Testis (tissue), 3 donors: ENCODE measurements around the gene IFT27. TPM values are rescaled to one million over a fixed set of nuclear protein-coding genes. Genes with fewer than 3 reads are reported as not detected.

Source experiments
- DNase-seq: peaks from one replicate; pipeline ENCODE4 v3.0.0-alpha.2; 2019
- H3K27ac ChIP-seq, 2 donors: fragments of 200-600 bp; sonication (generic); one replicate each; pipeline ENCODE4 v1.5.1; 2019
- H3K27me3 ChIP-seq: fragments of 200-600 bp; sonication (generic); one replicate; pipeline ENCODE4 v1.5.1; 2019
- H3K36me3 ChIP-seq: fragments of 200-600 bp; sonication (generic); one replicate; pipeline ENCODE4 v1.5.1; 2017; ENCODE audit warnings: low read depth; ENCODE audit errors: missing control alignments
- H3K4me1 ChIP-seq: fragments of 200-600 bp; sonication (generic); one replicate; pipeline ENCODE4 v1.5.1; 2019
- H3K4me3 ChIP-seq, 2 donors: fragments of 200-600 bp; sonication (generic); one replicate each; pipeline ENCODE4 v1.5.1; 2017 to 2019
- H3K9me3 ChIP-seq: fragments of 200-600 bp; sonication (generic); one replicate; pipeline ENCODE4 v1.5.1; 2017
- CTCF ChIP-seq, 3 experiments: fragments of 450-650 bp in 2 of 3; fragments of 200-600 bp in 1 of 3; sonication (generic) in 1 of 3; IDR thresholded peaks; one replicate each; pipeline ENCODE4 v1.5.1; 2016 to 2019; ENCODE audit warnings: antibody characterized with exemption in 3 of 3, mild to moderate bottlenecking in 2 of 3, moderate library complexity in 1 of 3
- POLR2A ChIP-seq: fragments of 450-650 bp; IDR thresholded peaks from one replicate; pipeline ENCODE4 v1.6.1; 2017; ENCODE audit warnings: antibody characterized with exemption, mild to moderate bottlenecking, moderate library complexity
- WGBS, 2 donors: methylation state at CpG; one replicate each; pipeline ENCODE4 v1.1.5; 2018; 5-methylcytosine and 5-hydroxymethylcytosine counted together
- intact Hi-C: fragments of 100-400 bp; cut with DNase I; formaldehyde crosslinking; loops from one replicate; pipeline ENCODE4 v1.15.1; 2023; ENCODE audit warnings: low total_unique reads
- polyA plus RNA-seq: library from polyadenylated mRNA; stranded (reverse); fragments of 350-450 nt; fragmentation: Illumina TruSeq; extraction: RNeasy Lipid Tissue Mini Kit (QIAGEN cat#74804); gene quantifications from one replicate; pipeline ENCODE4 v1.2.3, GENCODE V29; 2014; ENCODE audit warnings: low read depth, low replicate concordance; ENCODE audit not compliant: insufficient read depth
- total RNA-seq, 2 donors: library from RNA; depleted of rRNA; stranded (reverse); fragments of >200 nt; gene quantifications; one replicate each; pipeline ENCODE4 v1.2.3, GENCODE V29; 2016

Gene IFT27
- total and polyA plus RNA-seq, 3 donors from 2014 or later: 28.2 to 56.3 (median 32.4) TPM

- H3K9me3 ChIP-seq: no peaks in the 10 kb centered on the region
- 33 to 37% methylated on average over 6 to 9 of the region's 9 CpGs for WGBS, 2 donors
These were observed 43.2 kb upstream of the IFT27 start for GRCh38 chr22:36819112-36819511.

DNA sequence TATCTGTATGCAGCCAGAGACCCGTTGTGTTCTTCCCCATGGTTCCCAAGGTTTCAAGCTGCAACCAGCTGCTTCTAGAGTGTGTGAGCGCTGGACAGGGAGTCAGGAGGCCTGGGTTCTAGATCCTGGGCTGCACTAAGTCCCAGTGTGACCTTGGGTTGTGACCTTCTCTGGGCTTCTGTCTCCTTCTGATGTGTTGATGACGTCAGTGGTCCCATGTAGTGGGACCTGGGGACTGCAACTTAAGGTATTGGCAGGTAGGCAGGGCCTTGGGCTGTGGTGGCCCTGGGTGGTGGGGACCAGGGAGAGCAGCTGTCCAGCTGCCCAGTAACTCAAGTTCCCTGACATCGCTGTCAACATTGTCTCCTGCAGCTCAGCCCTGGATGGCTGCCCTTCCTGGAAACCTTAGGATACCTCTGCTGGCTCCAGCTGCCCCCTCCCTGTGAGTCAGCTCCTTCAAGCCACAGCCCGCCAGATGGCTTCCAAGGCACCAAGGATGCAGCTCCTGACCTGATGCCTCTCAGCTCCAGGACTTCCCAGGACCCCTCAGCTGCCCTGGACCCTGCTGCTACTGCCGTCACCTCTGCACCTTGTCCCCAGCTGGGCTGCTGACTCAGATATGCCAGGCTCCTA is 42.2 kb upstream of the IFT27 start:
- WGBS, 2 donors: 72 to 83% methylated on average over 3 to 6 of the region's 6 CpGs

More at GRCh38 chr22:36819112-36819511, 43.2 kb upstream of the IFT27 start:
- Histone ChIP-seq H3K4me1 (peaks cover 9% of the 10 kb centered on the region), H3K36me3 (no peaks in the 10 kb centered on the region), H3K27me3 (no peaks in the 10 kb centered on the region), H3K4me3 (no peak overlapping the region), H3K27ac (no peak overlapping the region)
- no peak for TF ChIP-seq CTCF (IDR thresholded peaks at IDR 0.05)
- no peak for TF ChIP-seq POLR2A
- intact Hi-C loops: no loop called here
- no peak for DNase-seq

GRCh38 chr22:36817525-36817848 is 41.6 kb upstream of the IFT27 start:
- Histone ChIP-seq H3K27ac (no peak overlapping the region), H3K9me3 (no peaks in the 10 kb centered on the region), H3K4me3 (no peak overlapping the region), H3K27me3 (no peaks in the 10 kb centered on the region), H3K4me1 (peaks cover 9% of the 10 kb centered on the region), H3K36me3 (no peaks in the 10 kb centered on the region)
- intact Hi-C loops: no loop called here
- 24 to 35% methylated on average over 5 of the region's 5 CpGs for WGBS, 2 donors
- DNase-seq: no peak
- no peak for TF ChIP-seq POLR2A
- TF ChIP-seq CTCF (IDR thresholded peaks at IDR 0.05): no peak

More for the DNA sequence above, 42.2 kb upstream of the IFT27 start:
- Histone ChIP-seq H3K4me3 (no peak overlapping the region), H3K4me1 (peaks cover 9% of the 10 kb centered on the region), H3K36me3 (no peaks in the 10 kb centered on the region), H3K27ac (no peak overlapping the region), H3K27me3 (no peaks in the 10 kb centered on the region), H3K9me3 (no peaks in the 10 kb centered on the region)
- intact Hi-C loops: no loop called here
- no peak for TF ChIP-seq CTCF (IDR thresholded peaks at IDR 0.05)
- TF ChIP-seq POLR2A: no peak
- no peak for DNase-seq

DNA sequence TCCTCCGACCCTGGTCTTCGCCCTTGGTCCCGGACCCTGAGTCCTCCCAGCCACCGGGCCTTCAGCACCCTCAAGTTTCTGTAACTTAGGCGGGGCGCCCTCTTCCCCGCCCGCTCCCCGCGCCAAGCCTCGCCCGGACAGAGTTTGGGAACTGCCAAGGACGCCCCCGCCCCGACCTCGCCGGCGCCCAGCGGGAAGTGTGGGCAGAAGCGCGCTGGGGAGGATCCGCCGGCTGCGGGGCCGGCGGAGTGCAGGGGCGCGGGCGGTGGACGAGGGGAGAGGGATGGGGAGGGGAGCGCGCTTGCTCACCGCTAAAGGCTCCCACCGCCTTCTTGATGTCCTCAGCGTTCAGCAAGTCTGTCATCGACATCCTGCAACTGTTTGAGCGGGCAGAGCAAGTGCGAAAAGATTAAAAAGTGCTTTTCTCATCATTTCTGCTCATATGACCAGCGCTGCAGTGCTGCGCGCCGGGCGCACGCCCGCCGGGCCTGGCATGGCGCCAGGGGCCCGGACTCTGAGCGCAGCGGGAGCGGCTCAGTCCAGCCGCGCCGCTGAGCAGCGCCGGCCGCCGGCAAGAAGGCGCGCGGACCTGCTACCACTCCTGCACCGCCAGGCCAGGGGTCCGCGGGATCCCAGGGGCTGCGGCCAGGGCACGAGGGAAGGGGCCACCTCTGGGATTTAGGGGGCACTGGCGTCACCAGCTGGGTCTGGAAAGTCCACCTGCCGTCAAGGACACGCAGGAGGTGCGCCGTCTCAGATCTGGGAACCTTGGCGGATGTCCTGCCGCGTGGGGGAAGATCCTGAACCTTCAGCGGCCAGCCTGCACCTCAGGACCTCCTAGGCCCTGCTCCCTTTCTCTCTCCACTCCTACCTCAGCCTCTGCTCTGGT is 41.0 kb upstream of the IFT27 start, which contains the start of gene PVALB:
Gene PVALB, minus strand, starts transcription at position 400 of the 889 bp plus-strand sequence. Its CDS starts 30 bp downstream, at position 370.
- TF ChIP-seq POLR2A: no peak
- no peak for TF ChIP-seq CTCF (IDR thresholded peaks at IDR 0.05)
- peak; percentile 23 for DNase-seq
- peaks cover 9% of the 10 kb centered on the region for H3K4me1 ChIP-seq
- H3K4me3 ChIP-seq: peak within 1 kb of the TSS; percentile 10 to 55
- H3K36me3 ChIP-seq: no peaks in the 10 kb centered on the region
- intact Hi-C loops: no loop called here
- 1% methylated on average over 41 to 71 of the region's 75 CpGs for WGBS, 2 donors
- no peaks in the 10 kb centered on the region for H3K9me3 ChIP-seq
- no peaks in the 10 kb centered on the region for H3K27me3 ChIP-seq
- H3K27ac ChIP-seq: no peak within 1 kb of the TSS
